SK-N-SH treated with all-trans-retinoic acid at 6 μM for 48 hours (cell line): Measurements from ENCODE around the gene VSIR.

ENCODE experiments used
- ATAC-seq: fragments of 200-7000 bp; cut with Tn5 transposase; 3 replicates; pipeline ENCODE4 v1.9.1; 2020; ENCODE audit warnings: mild to moderate bottlenecking, moderate library complexity
- ARNTL ChIP-seq: fragments of 450-650 bp; formaldehyde crosslinking; IDR thresholded peaks from 2 replicates; pipeline ENCODE4 v1.5.0; 2020; ENCODE audit warnings: low read depth, mild to moderate bottlenecking, moderate library complexity, borderline replicate concordance
- BACH2 ChIP-seq: fragments of 250-450 bp; sonication (Bioruptor Pico); IDR thresholded peaks from 2 replicates; pipeline ENCODE4 v1.9.0; 2021; ENCODE audit warnings: mild to moderate bottlenecking, borderline replicate concordance
- CREB5 ChIP-seq: fragments of 250-450 bp; sonication (Bioruptor Pico); IDR thresholded peaks from 2 replicates; pipeline ENCODE4 v1.5.1; 2020; ENCODE audit warnings: low read depth, mild to moderate bottlenecking, moderate library complexity
- ESRRG ChIP-seq: fragments of 250-450 bp; sonication (Bioruptor Pico); IDR thresholded peaks from 2 replicates; pipeline ENCODE4 v1.6.1; 2021; ENCODE audit warnings: mild to moderate bottlenecking
- GLIS3 ChIP-seq: fragments of 250-450 bp; sonication (Bioruptor Pico); IDR thresholded peaks from 2 replicates; pipeline ENCODE4 v1.5.0; 2020; ENCODE audit warnings: mild to moderate bottlenecking, moderate library complexity
- ISL1 ChIP-seq: fragments of 250-450 bp; sonication (Bioruptor Pico); IDR thresholded peaks from 2 replicates; pipeline ENCODE4 v2.1.2; 2022; ENCODE audit warnings: mild to moderate bottlenecking, moderate library complexity
- OSR1 ChIP-seq: fragments of 250-450 bp; sonication (Bioruptor Pico); IDR thresholded peaks from 2 replicates; pipeline ENCODE4 v1.8.0; 2022; ENCODE audit warnings: moderate library complexity, mild to moderate bottlenecking, inconsistent platforms
- POU6F1 ChIP-seq: fragments of 250-450 bp; sonication (Bioruptor Pico); IDR thresholded peaks from 2 replicates; pipeline ENCODE4 v1.8.0; 2021; ENCODE audit warnings: low read depth, mild to moderate bottlenecking, moderate library complexity, borderline replicate concordance
- PPARA ChIP-seq: fragments of 250-450 bp; sonication (Bioruptor Pico); IDR thresholded peaks from 2 replicates; pipeline ENCODE4 v1.5.0; 2020; ENCODE audit warnings: mild to moderate bottlenecking, borderline replicate concordance
- RARB ChIP-seq: fragments of 250-450 bp; sonication (Bioruptor Pico); IDR thresholded peaks from 2 replicates; pipeline ENCODE4 v1.8.0; 2021; ENCODE audit warnings: mild to moderate bottlenecking, moderate library complexity
- SNAI2 ChIP-seq: fragments of 250-450 bp; sonication (Bioruptor Pico); IDR thresholded peaks from 2 replicates; pipeline ENCODE4 v1.5.0; 2020; ENCODE audit warnings: mild to moderate bottlenecking, moderate library complexity
- TSHZ2 ChIP-seq: fragments of 250-450 bp; sonication (Bioruptor Pico); IDR thresholded peaks from 2 replicates; pipeline ENCODE4 v1.5.0; 2020; ENCODE audit warnings: mild to moderate bottlenecking, moderate library complexity
- ZC3H10 ChIP-seq: fragments of 250-450 bp; sonication (Bioruptor Pico); IDR thresholded peaks from 2 replicates; pipeline ENCODE4 v1.5.1; 2021; ENCODE audit warnings: mild to moderate bottlenecking, moderate library complexity
- ZFP3 ChIP-seq: fragments of 250-450 bp; sonication (Bioruptor Pico); IDR thresholded peaks from 2 replicates; pipeline ENCODE4 v1.5.0; 2020; ENCODE audit warnings: mild to moderate bottlenecking, moderate library complexity
- ZFP30 ChIP-seq: fragments of 450-650 bp; formaldehyde crosslinking; IDR thresholded peaks from 2 replicates; pipeline ENCODE4 v1.5.0; 2022; ENCODE audit warnings: mild to moderate bottlenecking, moderate library complexity
- ZNF70 ChIP-seq: fragments of 450-650 bp; formaldehyde crosslinking; IDR thresholded peaks from 2 replicates; pipeline ENCODE4 v1.5.0; 2020; ENCODE audit warnings: mild to moderate bottlenecking, moderate library complexity
- ZNF8 ChIP-seq: fragments of 450-650 bp; formaldehyde crosslinking; IDR thresholded peaks from 2 replicates; pipeline ENCODE4 v1.5.0; 2020; ENCODE audit warnings: mild to moderate bottlenecking, moderate library complexity
- TF ChIP-seq, protein P1 (sequence below): fragments of 250-450 bp; sonication (Bioruptor Pico); IDR thresholded peaks from 2 replicates; pipeline ENCODE4 v1.8.0; 2020; ENCODE audit warnings: mild to moderate bottlenecking, moderate library complexity, borderline replicate concordance

VSIR gene

DNA sequence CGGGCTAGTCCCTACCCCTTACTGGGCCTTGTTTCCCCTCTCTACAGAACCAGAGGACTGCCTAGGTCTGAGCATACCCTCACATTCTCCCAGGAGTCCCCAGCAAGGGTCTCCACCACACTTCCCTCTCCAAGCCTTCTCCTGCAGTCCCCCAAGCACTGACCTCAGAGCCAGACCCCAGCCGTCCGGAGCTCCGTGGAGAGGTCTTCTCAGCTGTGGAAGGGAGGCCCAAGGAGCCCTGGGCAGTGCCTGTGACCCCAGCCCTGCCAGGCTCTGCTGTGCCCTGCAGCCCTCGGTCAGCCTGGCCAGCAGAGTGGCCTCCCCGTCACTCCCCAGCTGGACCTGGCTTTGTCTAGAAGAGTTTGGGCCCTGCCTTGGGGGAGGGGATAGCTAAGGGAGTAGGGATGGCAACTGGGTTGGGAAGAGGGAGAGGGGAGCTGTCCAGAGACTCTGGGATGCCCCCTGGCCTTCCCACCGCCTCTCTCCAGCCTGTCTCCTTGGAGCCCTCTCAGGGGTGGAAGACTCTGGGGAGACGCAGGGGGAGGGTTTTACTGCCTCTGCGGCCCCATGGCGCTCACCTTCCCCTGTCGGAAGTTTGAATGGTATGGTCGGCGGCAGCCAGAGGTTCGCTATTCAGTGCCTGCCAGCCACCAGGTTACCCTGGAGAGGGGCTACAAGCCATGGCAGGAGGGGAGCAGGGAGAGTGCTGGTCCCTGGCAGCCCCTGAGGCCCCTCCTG, 53.7 kb downstream of the VSIR start, which contains the start of gene C10orf105:
TSS of gene C10orf105 (minus strand) at position 315 of the 738 bp plus-strand sequence. CDS start 3,441 bp downstream, outside the sequence.
- no peak for ATAC-seq

GRCh38 chr10:71719042-71719441, 54.3 kb downstream of the VSIR start:
- no peak for TF ChIP-seq ZNF70 (CRISPR knock-in tag)
- no peak for TF ChIP-seq PPARA (CRISPR knock-in tag)
- no peak for TF ChIP-seq TSHZ2 (CRISPR knock-in tag)
- no peak for TF ChIP-seq OSR1 (CRISPR knock-in tag)
- no peak for TF ChIP-seq GLIS3 (CRISPR knock-in tag)
- no peak for TF ChIP-seq ARNTL
- TF ChIP-seq RARB = no peak
- TF ChIP-seq ISL1 (CRISPR knock-in tag) = no peak
- no peak for TF ChIP-seq SNAI2 (CRISPR knock-in tag)
- no peak for TF ChIP-seq POU6F1 (CRISPR knock-in tag)
- no peak for TF ChIP-seq ESRRG (CRISPR knock-in tag)
- no peak for TF ChIP-seq ZC3H10
- ATAC-seq = no peak

More for the DNA sequence above, 53.7 kb downstream of the VSIR start, which contains the start of gene C10orf105:
- no peak for TF ChIP-seq ZFP30 (CRISPR knock-in tag)
- TF ChIP-seq ARNTL = no peak
- no peak for TF ChIP-seq SNAI2 (CRISPR knock-in tag)
- no peak for TF ChIP-seq GLIS3 (CRISPR knock-in tag)
- TF ChIP-seq, protein P1, sequence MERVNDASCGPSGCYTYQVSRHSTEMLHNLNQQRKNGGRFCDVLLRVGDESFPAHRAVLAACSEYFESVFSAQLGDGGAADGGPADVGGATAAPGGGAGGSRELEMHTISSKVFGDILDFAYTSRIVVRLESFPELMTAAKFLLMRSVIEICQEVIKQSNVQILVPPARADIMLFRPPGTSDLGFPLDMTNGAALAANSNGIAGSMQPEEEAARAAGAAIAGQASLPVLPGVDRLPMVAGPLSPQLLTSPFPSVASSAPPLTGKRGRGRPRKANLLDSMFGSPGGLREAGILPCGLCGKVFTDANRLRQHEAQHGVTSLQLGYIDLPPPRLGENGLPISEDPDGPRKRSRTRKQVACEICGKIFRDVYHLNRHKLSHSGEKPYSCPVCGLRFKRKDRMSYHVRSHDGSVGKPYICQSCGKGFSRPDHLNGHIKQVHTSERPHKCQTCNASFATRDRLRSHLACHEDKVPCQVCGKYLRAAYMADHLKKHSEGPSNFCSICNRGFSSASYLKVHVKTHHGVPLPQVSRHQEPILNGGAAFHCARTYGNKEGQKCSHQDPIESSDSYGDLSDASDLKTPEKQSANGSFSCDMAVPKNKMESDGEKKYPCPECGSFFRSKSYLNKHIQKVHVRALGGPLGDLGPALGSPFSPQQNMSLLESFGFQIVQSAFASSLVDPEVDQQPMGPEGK (CRISPR knock-in tag) = no peak
- TF ChIP-seq CREB5 (CRISPR knock-in tag) = no peak
- TF ChIP-seq OSR1 (CRISPR knock-in tag) = no peak

DNA sequence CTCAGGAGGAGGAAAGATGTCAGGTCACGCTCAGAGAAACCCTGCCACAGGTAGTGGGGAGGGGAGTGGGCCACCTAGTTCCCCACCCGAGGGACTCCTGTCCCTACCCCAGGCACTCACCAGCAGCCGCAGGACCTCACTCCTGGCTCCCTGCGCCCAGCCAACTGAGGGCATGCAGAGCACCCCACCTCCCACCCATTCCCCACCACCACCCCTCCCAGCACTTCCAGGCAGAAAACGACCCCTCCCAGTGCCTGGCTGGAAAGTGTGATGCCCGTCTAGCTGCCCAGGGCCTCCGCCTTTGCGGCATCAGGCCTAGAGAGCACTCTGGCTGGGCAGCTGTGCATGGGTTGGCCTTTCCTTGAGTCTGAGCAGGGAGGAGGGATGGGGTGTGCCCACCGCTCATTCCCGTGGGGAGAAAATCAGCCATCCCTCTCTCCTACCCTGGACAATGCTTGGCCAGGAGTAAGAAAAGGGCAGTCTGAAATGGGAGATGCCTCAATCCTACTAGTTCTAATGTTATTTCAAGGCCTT, 55.1 kb downstream of the VSIR start:
- TF ChIP-seq SNAI2 (CRISPR knock-in tag) = no peak
- no peak for TF ChIP-seq ESRRG (CRISPR knock-in tag)
- TF ChIP-seq ZNF70 (CRISPR knock-in tag) = no peak
- TF ChIP-seq ZNF8 (CRISPR knock-in tag) = no peak
- no peak for TF ChIP-seq OSR1 (CRISPR knock-in tag)
- no peak for TF ChIP-seq CREB5 (CRISPR knock-in tag)
- no peak for TF ChIP-seq ARNTL
- no peak for TF ChIP-seq GLIS3 (CRISPR knock-in tag)
- TF ChIP-seq, all 23 proteins: peak for 0

GRCh38 chr10:71717551-71717951, 55.8 kb downstream of the VSIR start:
- TF ChIP-seq OSR1 (CRISPR knock-in tag) (no peak), ESRRG (CRISPR knock-in tag) (no peak), BACH2 (CRISPR knock-in tag) (no peak), ZFP3 (CRISPR knock-in tag) (no peak), ZC3H10 (no peak)
- TF ChIP-seq, all 23 proteins: peak for 0
- no peak for ATAC-seq

More for the DNA sequence above, 55.1 kb downstream of the VSIR start:
- ATAC-seq = no peak
